Tibial nerve (tissue), 4 donors: ENCODE data around the gene PMP22.

Experiments
- EP300 ChIP-seq, 2 donors: sonication (generic); formaldehyde crosslinking; IDR thresholded peaks; one replicate each; pipeline ENCODE4 v1.6.1; 2017; ENCODE audit warnings: antibody characterized with exemption in 2 of 2, mild to moderate bottlenecking in 1 of 2
- TF ChIP-seq, protein P1 (sequence below), 5 experiments: fragments of 200-600 bp in 3 of 5; fragments of 450-650 bp in 2 of 5; sonication (generic) in 3 of 5; IDR thresholded peaks; one replicate each; pipeline ENCODE4 v1.5.1; 2016 to 2019; ENCODE audit warnings: antibody characterized with exemption in 5 of 5, mild to moderate bottlenecking in 3 of 5, moderate library complexity in 2 of 5

DNA sequence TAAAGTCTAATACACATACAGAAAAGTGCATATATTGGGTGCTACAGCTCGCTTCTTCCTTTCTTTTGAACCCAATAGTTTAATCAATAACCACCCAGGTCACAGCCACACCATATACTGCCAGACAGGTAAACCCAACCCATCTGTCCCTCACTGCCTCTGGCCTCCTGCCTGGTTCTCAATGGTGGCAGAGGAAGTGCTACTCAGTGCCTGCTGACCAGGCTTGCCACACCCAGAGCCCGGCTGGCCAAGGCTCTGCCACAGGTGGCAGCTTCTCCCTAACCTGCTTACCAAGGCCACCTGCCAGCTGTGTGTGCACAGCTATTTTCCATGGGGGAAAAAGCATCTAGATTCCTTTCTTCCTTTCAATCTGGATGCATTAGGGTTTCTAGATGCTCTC, 584 bp downstream of the PMP22 start:
- TF ChIP-seq, protein P1, sequence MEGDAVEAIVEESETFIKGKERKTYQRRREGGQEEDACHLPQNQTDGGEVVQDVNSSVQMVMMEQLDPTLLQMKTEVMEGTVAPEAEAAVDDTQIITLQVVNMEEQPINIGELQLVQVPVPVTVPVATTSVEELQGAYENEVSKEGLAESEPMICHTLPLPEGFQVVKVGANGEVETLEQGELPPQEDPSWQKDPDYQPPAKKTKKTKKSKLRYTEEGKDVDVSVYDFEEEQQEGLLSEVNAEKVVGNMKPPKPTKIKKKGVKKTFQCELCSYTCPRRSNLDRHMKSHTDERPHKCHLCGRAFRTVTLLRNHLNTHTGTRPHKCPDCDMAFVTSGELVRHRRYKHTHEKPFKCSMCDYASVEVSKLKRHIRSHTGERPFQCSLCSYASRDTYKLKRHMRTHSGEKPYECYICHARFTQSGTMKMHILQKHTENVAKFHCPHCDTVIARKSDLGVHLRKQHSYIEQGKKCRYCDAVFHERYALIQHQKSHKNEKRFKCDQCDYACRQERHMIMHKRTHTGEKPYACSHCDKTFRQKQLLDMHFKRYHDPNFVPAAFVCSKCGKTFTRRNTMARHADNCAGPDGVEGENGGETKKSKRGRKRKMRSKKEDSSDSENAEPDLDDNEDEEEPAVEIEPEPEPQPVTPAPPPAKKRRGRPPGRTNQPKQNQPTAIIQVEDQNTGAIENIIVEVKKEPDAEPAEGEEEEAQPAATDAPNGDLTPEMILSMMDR (IDR thresholded peaks at IDR 0.05) = no peak
- no peak for TF ChIP-seq EP300 (IDR thresholded peaks at IDR 0.05)
